ENCODE results near the gene DDX24.

- TF ChIP-seq TAF1 (IDR thresholded peaks at IDR 0.05; ENCODE audit: low read depth) (no peak), FOXM1 (IDR thresholded peaks at IDR 0.05; ENCODE audit: borderline replicate concordance, low read depth) (no peak), MAX (IDR thresholded peaks at IDR 0.05) (no peak), YY1 (IDR thresholded peaks at IDR 0.05; ENCODE audit: low read depth) (no peak), TCF12 (IDR thresholded peaks at IDR 0.05; ENCODE audit: low read depth) (no peak), CEBPB (IDR thresholded peaks at IDR 0.05) (no peak)
These were observed 21.0 kb downstream of the DDX24 start for GRCh38 chr14:94059998-94060397.

All from Ishikawa (cell line).